Measurements from ENCODE around the gene FBXO41. TPM values are rescaled to one million over a fixed set of nuclear protein-coding genes. Genes with fewer than 3 reads are reported as not detected.

FBXO41 gene
- polyA plus RNA-seq, 1 of the 3 experiments (the other 2 are of a cell fraction): 3.1 TPM

DNA sequence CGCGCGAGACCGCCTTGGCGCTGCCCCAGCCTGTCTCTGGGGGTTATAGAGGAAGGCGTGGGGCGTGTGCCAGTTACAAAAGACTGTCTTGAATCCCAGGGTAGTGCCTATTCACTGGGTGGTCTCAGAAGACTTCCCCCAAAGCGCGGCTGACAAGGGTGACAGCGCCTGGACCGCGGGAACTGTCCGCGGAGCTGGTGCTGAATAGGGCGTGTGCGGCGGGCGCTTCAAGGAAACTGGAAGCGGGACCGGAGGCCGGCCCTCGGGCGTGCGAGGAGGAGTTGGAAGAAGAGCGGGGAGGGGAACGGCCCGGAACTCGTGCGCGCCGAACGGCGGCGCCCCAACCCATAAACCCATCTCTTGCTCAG, 6.8 kb upstream of the FBXO41 start:
- Histone ChIP-seq H3K4me2 (peak overlapping the region; percentile 57; the same call in 1 of the 2 replicates), H4K20me1 (ENCODE audit: insufficient read depth) (peaks cover 5% of the 10 kb centered on the region; the same call in 1 of the 2 replicates), H3F3A (replicated peaks; ENCODE audit: insufficient read depth) (no peaks in the 10 kb centered on the region), H3K9ac (no peak overlapping the region), H3K9me3 (no peaks in the 10 kb centered on the region), H3K27me3 (ENCODE audit: insufficient read depth) (peaks cover 52% of the 10 kb centered on the region), H3K79me2 (ENCODE audit: insufficient read depth) (no peaks in the 10 kb centered on the region), H3K4me1 (ENCODE audit: control insufficient read depth in 1 of 2, insufficient read depth in 2 of 2, low read depth in 1 of 2, low read length in 1 of 2) (peaks cover 0 to 8% of the 10 kb centered on the region in 2 experiments; a peak in 1 of 4 replicates), H2AFZ (ENCODE audit: low read depth) (no peak overlapping the region), H3K27ac (ENCODE audit: low read depth in 2 of 2, low read length in 1 of 2) (no peak overlapping the region), H3K36me3 (replicated peaks in 1 of 2; ENCODE audit: control insufficient read depth in 1 of 2, insufficient read depth in 2 of 2, low read length in 1 of 2) (no peaks in the 10 kb centered on the region), H3K4me3 (ENCODE audit: low read depth in 2 of 2, low read length in 1 of 2) (no peak overlapping the region; a peak in 2 of 4 replicates), H3K9me2 (no peaks in the 10 kb centered on the region)
- WGBS (ENCODE audit: low lambda C conversion rate): 21% methylated on average over 16 of the region's 34 CpGs
- POLR2A ChIA-PET: no interaction called here
- DNase-seq: peak; percentile 33
- TF ChIP-seq, protein P1, sequence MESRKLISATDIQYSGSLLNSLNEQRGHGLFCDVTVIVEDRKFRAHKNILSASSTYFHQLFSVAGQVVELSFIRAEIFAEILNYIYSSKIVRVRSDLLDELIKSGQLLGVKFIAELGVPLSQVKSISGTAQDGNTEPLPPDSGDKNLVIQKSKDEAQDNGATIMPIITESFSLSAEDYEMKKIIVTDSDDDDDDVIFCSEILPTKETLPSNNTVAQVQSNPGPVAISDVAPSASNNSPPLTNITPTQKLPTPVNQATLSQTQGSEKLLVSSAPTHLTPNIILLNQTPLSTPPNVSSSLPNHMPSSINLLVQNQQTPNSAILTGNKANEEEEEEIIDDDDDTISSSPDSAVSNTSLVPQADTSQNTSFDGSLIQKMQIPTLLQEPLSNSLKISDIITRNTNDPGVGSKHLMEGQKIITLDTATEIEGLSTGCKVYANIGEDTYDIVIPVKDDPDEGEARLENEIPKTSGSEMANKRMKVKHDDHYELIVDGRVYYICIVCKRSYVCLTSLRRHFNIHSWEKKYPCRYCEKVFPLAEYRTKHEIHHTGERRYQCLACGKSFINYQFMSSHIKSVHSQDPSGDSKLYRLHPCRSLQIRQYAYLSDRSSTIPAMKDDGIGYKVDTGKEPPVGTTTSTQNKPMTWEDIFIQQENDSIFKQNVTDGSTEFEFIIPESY (IDR thresholded peaks at IDR 0.05; ENCODE audit: borderline replicate concordance, low read depth): no peak
- TF ChIP-seq TEAD4 (IDR thresholded peaks at IDR 0.05; ENCODE audit: borderline replicate concordance, insufficient read depth): no peak
- no peak for TF ChIP-seq EZH2phosphoT487 (IDR thresholded peaks at IDR 0.05; ENCODE audit: borderline replicate concordance, low read depth)
- TF ChIP-seq JUND (IDR thresholded peaks at IDR 0.05): no peak
- TF ChIP-seq TCF12 (IDR thresholded peaks at IDR 0.05): no peak
- TF ChIP-seq SIN3A (IDR thresholded peaks at IDR 0.05; ENCODE audit: borderline replicate concordance, low read depth, low read length): 0 out of 2 replicates have a peak, but pooled peaks have one; percentile 37
- TF ChIP-seq, protein P2, sequence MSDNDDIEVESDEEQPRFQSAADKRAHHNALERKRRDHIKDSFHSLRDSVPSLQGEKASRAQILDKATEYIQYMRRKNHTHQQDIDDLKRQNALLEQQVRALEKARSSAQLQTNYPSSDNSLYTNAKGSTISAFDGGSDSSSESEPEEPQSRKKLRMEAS (IDR thresholded peaks at IDR 0.05; ENCODE audit: low read depth): peak; percentile 34; the same call in 1 of the 2 replicates
- peak; percentile 98 for TF ChIP-seq REST (IDR thresholded peaks at IDR 0.05; ENCODE audit: low read depth, low read length)
- no peak for TF ChIP-seq TAF1 (IDR thresholded peaks at IDR 0.05; ENCODE audit: borderline replicate concordance, low read depth, low read length)
- CTCF ChIA-PET: interaction anchor here (0.5 to 4.7 kb wide), 21 partner anchors 9 to 163 kb away, joined by 3 to 27 read pairs (median 6); partner anchors contain the start of genes ALMS1, CCT7, NOTO and PRADC1

All from SK-N-SH (cell line).